Measurements from ENCODE around the gene EPS8L3.

EPS8L3 gene

DNA sequence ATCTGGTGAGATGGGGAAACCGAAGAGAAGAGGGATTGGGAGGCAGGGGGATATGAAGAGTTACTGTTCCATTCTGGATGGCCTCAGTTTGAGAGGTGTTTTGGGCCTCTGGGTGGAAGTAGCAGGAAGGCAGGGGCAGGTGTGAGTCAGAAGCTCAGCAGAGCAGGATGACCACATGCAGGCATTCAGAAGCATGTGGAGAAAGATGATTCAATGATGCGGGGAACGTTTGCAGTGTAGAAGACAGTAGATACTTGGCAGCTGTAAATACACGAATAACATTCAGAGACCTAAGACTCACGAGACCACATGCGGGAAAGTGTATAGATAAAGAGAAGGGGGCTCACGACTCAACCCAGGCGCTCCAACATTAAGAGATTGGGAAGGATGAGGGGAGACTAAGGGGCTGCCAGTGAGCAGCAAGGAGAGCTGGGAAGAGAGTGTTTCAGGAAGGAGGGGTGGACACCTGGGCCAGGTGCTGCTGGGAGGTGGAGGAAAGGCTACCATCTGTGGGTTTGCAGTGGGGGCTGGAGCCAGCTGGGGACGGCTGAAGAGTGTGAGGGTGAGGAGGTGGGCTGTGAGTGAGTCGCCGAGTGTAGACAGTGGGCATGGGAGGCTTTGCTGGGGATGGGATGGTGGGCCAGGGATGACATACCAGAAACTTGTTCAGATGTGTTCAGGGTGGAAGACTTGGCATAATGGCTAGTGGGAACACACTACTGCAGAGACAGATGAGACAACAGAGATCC lies 5.8 kb upstream of the EPS8L3 start:
- H2AFZ ChIP-seq (ENCODE audit: low read length): no peak overlapping the region
- H3K27ac ChIP-seq (ENCODE audit: low read length): no peak overlapping the region
- H3K4me1 ChIP-seq (ENCODE audit: low read length): no peaks in the 10 kb centered on the region
- H3K9me2 ChIP-seq (replicated peaks; ENCODE audit: insufficient read depth, low read length): no peaks in the 10 kb centered on the region
- no peak for DNase-seq
- no peaks in the 10 kb centered on the region for H3K79me2 ChIP-seq (ENCODE audit: low read length)
- no peaks in the 10 kb centered on the region for H3K36me3 ChIP-seq (replicated peaks; ENCODE audit: insufficient read depth, low read length)
- TF ChIP-seq EZH2 (optimal IDR thresholded peaks at IDR 0.05; ENCODE audit: low read depth, low read length) (no peak), EZH2phosphoT487 (IDR thresholded peaks at IDR 0.05; ENCODE audit: low read length) (no peak)
- TF ChIP-seq, protein P1, sequence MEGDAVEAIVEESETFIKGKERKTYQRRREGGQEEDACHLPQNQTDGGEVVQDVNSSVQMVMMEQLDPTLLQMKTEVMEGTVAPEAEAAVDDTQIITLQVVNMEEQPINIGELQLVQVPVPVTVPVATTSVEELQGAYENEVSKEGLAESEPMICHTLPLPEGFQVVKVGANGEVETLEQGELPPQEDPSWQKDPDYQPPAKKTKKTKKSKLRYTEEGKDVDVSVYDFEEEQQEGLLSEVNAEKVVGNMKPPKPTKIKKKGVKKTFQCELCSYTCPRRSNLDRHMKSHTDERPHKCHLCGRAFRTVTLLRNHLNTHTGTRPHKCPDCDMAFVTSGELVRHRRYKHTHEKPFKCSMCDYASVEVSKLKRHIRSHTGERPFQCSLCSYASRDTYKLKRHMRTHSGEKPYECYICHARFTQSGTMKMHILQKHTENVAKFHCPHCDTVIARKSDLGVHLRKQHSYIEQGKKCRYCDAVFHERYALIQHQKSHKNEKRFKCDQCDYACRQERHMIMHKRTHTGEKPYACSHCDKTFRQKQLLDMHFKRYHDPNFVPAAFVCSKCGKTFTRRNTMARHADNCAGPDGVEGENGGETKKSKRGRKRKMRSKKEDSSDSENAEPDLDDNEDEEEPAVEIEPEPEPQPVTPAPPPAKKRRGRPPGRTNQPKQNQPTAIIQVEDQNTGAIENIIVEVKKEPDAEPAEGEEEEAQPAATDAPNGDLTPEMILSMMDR (IDR thresholded peaks at IDR 0.05; ENCODE audit: low read length): no peak
- no peak overlapping the region for H3K9ac ChIP-seq (ENCODE audit: low read length)
- H3K4me2 ChIP-seq (ENCODE audit: low read depth, low read length): no peak overlapping the region
- no peaks in the 10 kb centered on the region for H3K27me3 ChIP-seq (replicated peaks; ENCODE audit: insufficient read depth, low read length)
- H3K9me3 ChIP-seq (replicated peaks; ENCODE audit: insufficient read depth, low read length): no peaks in the 10 kb centered on the region
- no peak overlapping the region for H3K4me3 ChIP-seq (ENCODE audit: low read length)
- no peaks in the 10 kb centered on the region for H4K20me1 ChIP-seq (ENCODE audit: insufficient read depth, low read length)
- H3F3A ChIP-seq (ENCODE audit: insufficient read depth, low read length): no peaks in the 10 kb centered on the region

DNA sequence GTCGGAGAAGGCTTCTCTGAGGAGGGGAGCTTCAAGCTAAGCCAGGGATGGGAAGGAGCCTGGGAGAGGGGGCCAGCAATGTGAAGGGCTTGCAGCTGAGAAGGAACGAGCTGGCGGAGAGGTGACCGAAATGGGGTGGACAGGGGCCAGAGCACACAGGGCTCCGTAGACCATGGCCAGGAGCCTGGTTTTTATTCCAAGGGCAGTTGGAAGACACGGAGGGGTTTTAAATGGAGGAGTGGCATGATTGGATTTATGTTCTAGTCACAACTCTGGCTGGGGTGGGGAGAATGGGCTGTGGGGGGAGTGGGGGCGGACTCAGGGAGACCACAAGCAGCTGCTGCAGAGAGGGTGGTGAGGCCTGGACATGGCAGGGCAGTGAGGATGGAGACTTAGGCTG lies 5.1 kb upstream of the EPS8L3 start:
- H3K9me2 ChIP-seq (replicated peaks; ENCODE audit: insufficient read depth, low read length): no peaks in the 10 kb centered on the region

DNA sequence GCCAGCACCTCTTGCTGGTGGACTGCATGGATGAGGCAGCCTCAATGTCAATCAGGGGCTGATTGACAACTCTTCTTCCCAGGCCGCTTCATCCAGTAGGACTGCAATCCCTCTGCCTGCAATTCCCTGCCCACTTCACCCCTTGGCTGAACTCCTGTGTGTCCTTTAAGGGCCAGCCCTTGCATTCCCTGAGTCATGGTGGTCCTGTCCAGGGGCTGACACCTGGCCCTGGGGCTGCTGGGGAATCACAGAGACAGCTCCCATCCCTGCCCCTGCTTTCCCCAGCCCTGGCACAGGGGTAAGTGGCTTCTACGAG lies 4.6 kb upstream of the EPS8L3 start:
- Histone ChIP-seq H2AFZ (ENCODE audit: low read length) (no peak overlapping the region), H3K27me3 (replicated peaks; ENCODE audit: insufficient read depth, low read length) (no peaks in the 10 kb centered on the region), H3K9ac (ENCODE audit: low read length) (no peak overlapping the region), H3K4me3 (ENCODE audit: low read length) (no peak overlapping the region), H3K4me1 (ENCODE audit: low read length) (no peaks in the 10 kb centered on the region), H4K20me1 (ENCODE audit: insufficient read depth, low read length) (no peaks in the 10 kb centered on the region), H3K36me3 (replicated peaks; ENCODE audit: insufficient read depth, low read length) (no peaks in the 10 kb centered on the region), H3K9me3 (replicated peaks; ENCODE audit: insufficient read depth, low read length) (no peaks in the 10 kb centered on the region), H3K9me2 (replicated peaks; ENCODE audit: insufficient read depth, low read length) (no peaks in the 10 kb centered on the region), H3F3A (ENCODE audit: insufficient read depth, low read length) (no peaks in the 10 kb centered on the region), H3K4me2 (ENCODE audit: low read depth, low read length) (no peak overlapping the region), H3K27ac (ENCODE audit: low read length) (no peak overlapping the region), H3K79me2 (ENCODE audit: low read length) (no peaks in the 10 kb centered on the region)
- DNase-seq: no peak
- TF ChIP-seq EZH2phosphoT487 (IDR thresholded peaks at IDR 0.05; ENCODE audit: low read length) (no peak), EZH2 (optimal IDR thresholded peaks at IDR 0.05; ENCODE audit: low read depth, low read length) (no peak)
- TF ChIP-seq, protein P1 (IDR thresholded peaks at IDR 0.05; ENCODE audit: low read length): no peak

More for the DNA sequence above, 5.1 kb upstream of the EPS8L3 start:
- DNase-seq: no peak
- H3K27me3 ChIP-seq (replicated peaks; ENCODE audit: insufficient read depth, low read length): no peaks in the 10 kb centered on the region
- H3K27ac ChIP-seq (ENCODE audit: low read length): no peak overlapping the region
- H4K20me1 ChIP-seq (ENCODE audit: insufficient read depth, low read length): no peaks in the 10 kb centered on the region
- H3F3A ChIP-seq (ENCODE audit: insufficient read depth, low read length): no peaks in the 10 kb centered on the region
- no peaks in the 10 kb centered on the region for H3K36me3 ChIP-seq (replicated peaks; ENCODE audit: insufficient read depth, low read length)
- H2AFZ ChIP-seq (ENCODE audit: low read length): no peak overlapping the region
- H3K9me3 ChIP-seq (replicated peaks; ENCODE audit: insufficient read depth, low read length): no peaks in the 10 kb centered on the region
- no peak overlapping the region for H3K4me2 ChIP-seq (ENCODE audit: low read depth, low read length)
- H3K4me3 ChIP-seq (ENCODE audit: low read length): no peak overlapping the region
- TF ChIP-seq EZH2 (optimal IDR thresholded peaks at IDR 0.05; ENCODE audit: low read depth, low read length) (no peak), EZH2phosphoT487 (IDR thresholded peaks at IDR 0.05; ENCODE audit: low read length) (no peak)
- TF ChIP-seq, protein P1 (IDR thresholded peaks at IDR 0.05; ENCODE audit: low read length): no peak
- H3K4me1 ChIP-seq (ENCODE audit: low read length): no peaks in the 10 kb centered on the region
- H3K79me2 ChIP-seq (ENCODE audit: low read length): no peaks in the 10 kb centered on the region
- no peak overlapping the region for H3K9ac ChIP-seq (ENCODE audit: low read length)

Measured in MM.1S (cell line).